IPS-15b (cell line): Measurements from ENCODE around the gene ZBTB4.

Source experiments
- H3K27me3 ChIP-seq: one replicate; pipeline ENCODE4 v1.6.1; 2013; ENCODE audit warnings: low read length; ENCODE audit not compliant: control insufficient read depth, insufficient read depth
- H3K36me3 ChIP-seq: one replicate; pipeline ENCODE4 v1.6.1; 2013; ENCODE audit warnings: low read length; ENCODE audit not compliant: control insufficient read depth, insufficient read depth
- H3K4me1 ChIP-seq: one replicate; pipeline ENCODE4 v1.6.1; 2013; ENCODE audit warnings: mild to moderate bottlenecking, low read length; ENCODE audit not compliant: control insufficient read depth, insufficient read depth
- H3K4me3 ChIP-seq: one replicate; pipeline ENCODE4 v1.5.1; 2013; ENCODE audit warnings: low read depth, low read length
- H3K9ac ChIP-seq: one replicate; pipeline ENCODE4 v1.6.1; 2013; ENCODE audit warnings: low read depth, mild to moderate bottlenecking, low read length
- H3K9me3 ChIP-seq: one replicate; pipeline ENCODE4 v1.6.1; 2013; ENCODE audit warnings: mild to moderate bottlenecking, low read length; ENCODE audit not compliant: control insufficient read depth, insufficient read depth

The ZBTB4 gene

DNA sequence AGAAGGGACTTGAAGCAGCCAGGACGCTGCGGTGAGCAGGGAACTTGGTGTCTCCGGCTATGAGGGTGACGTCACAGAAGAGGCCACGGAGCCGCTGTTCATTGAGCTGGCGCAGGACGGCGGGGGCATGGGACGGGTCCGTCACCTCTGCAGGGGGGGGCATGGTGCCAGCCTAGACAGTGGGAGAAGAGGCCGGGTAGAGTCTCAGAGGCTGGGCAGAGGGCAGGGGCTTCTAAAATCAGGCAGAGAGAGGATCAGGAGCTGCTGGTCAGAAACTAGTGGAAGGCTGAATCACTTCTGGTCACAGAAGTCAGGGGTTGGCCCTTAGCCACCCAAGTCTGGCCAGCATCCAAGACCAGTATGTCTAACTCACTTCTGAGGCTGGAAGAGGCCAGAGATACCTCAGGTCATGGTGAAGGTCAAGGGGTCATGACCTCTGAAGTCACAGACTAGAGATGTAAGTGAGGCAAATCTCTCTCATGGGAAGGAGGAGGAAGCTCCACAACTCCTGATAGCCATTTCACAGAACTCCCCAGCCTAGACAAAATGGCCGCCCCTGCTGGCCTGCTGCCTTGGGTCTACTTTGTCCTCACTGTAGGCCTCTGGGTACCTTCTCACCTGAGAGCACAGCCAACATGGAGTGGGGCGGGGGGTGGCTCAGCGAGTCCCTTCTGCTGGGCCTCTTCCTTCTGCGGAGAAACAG lies 12.6 kb downstream of the ZBTB4 start:
- no peaks in the 10 kb centered on the region for H3K27me3 ChIP-seq
- H3K4me1 ChIP-seq = no peaks in the 10 kb centered on the region
- H3K36me3 ChIP-seq = peaks cover 2% of the 10 kb centered on the region
- H3K9ac ChIP-seq = no peak overlapping the region
- no peaks in the 10 kb centered on the region for H3K9me3 ChIP-seq
- H3K4me3 ChIP-seq = no peak overlapping the region

DNA sequence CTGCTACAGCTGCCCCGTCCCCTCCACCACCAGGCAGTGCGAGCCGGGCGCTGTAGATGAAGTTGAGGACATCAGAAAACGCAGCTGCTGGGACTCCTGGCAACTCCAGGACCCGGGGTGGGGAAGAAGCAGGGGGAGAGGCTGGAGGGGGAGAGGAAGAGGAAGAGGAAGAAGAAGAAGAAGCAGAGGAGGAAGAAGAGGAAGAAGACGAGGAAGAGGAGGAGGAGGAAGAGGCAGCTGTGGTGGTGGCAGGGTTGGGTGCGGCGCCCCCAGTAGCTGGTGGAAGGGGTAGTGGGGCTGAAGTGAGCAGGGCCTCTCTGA lies 13.2 kb downstream of the ZBTB4 start:
- Histone ChIP-seq H3K36me3 (peaks cover 2% of the 10 kb centered on the region), H3K4me3 (no peak overlapping the region), H3K9ac (no peak overlapping the region), H3K4me1 (no peaks in the 10 kb centered on the region), H3K27me3 (no peaks in the 10 kb centered on the region), H3K9me3 (no peaks in the 10 kb centered on the region)

DNA sequence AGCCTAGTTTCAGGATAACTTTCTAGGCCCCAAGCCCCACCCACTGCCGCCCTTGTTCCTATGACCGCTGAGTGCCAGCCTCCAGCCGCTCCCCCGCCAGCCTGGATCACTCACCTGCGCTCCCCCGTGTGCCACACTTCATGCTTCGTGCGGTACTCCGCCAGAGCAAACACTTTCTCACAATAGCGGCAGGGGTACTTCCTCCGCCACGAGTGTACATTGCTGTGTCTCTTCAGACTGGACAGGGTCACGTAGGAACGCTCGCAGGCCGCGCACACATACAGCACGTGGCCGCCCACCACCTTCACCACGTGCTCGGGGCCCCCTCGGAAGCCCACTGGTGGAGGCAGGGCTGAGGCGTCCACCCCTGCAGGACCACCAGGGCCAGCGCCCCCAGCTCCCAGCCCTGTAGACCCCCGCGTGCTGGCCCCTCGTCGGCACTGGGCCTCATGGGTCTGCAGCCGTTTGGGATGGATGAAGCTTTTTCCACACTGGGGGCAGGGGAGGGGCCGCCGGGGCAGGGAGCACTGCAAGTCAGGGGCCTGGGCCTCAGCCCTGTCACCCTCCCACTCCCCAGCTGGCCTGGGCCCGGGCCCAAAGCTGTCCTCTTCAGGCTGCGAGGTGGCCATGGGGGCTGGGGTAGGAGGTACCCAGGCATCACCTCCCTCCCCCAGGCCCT lies 13.7 kb downstream of the ZBTB4 start:
- Histone ChIP-seq H3K4me3 (no peak overlapping the region), H3K9me3 (no peaks in the 10 kb centered on the region), H3K9ac (no peak overlapping the region), H3K36me3 (peaks cover 2% of the 10 kb centered on the region), H3K27me3 (peaks cover under 1% of the 10 kb centered on the region), H3K4me1 (peaks cover 4% of the 10 kb centered on the region)

DNA sequence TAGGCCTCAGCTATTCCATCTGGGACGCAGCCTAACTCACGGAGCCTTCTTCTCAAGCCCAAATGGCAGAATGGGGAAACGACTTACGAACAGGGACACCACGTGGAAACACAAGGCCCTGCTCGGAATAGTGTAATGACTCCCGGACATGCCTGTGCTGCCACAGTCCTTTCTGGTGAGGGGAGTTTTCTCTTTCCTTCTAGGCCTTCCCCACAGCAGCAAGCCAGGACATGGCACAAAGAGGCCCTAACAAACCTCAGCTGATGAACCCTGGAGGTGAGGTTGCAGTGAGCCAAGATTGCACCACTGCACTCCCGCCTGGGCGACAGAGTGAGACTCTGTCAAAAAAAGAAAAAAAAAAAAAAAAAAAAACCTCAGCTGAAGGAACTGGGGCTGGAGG lies 15.3 kb downstream of the ZBTB4 start:
- Histone ChIP-seq H3K27me3 (peaks cover 2% of the 10 kb centered on the region), H3K9me3 (no peaks in the 10 kb centered on the region), H3K4me3 (no peak overlapping the region), H3K9ac (no peak overlapping the region), H3K36me3 (peaks cover 2% of the 10 kb centered on the region), H3K4me1 (peaks cover 4% of the 10 kb centered on the region)

DNA sequence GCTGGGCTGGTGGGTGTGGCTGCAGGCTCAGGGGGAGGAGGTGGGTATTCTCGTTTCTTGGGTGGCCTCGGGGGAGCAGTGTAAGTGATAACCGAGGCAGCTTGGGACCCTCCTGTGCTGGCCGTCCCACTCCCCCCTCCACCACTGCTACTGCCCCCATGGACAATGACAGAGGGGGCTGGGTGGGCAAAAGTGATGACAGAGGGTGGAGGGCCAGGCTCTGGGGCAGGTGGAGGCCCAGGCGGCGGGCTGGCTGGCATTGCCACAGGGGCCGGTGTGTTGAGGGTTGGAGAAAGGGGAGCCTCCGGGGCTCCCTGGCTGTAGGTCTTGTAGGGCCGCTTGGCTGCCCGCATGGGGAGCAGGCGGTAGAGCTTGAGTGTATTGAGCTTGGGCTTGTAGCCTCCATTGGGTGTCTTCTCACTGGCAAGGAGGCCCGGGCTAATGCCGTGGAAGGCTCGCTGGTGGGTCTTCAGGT lies 16.0 kb downstream of the ZBTB4 start:
- peaks cover 2% of the 10 kb centered on the region for H3K36me3 ChIP-seq
- no peak overlapping the region for H3K4me3 ChIP-seq

DNA sequence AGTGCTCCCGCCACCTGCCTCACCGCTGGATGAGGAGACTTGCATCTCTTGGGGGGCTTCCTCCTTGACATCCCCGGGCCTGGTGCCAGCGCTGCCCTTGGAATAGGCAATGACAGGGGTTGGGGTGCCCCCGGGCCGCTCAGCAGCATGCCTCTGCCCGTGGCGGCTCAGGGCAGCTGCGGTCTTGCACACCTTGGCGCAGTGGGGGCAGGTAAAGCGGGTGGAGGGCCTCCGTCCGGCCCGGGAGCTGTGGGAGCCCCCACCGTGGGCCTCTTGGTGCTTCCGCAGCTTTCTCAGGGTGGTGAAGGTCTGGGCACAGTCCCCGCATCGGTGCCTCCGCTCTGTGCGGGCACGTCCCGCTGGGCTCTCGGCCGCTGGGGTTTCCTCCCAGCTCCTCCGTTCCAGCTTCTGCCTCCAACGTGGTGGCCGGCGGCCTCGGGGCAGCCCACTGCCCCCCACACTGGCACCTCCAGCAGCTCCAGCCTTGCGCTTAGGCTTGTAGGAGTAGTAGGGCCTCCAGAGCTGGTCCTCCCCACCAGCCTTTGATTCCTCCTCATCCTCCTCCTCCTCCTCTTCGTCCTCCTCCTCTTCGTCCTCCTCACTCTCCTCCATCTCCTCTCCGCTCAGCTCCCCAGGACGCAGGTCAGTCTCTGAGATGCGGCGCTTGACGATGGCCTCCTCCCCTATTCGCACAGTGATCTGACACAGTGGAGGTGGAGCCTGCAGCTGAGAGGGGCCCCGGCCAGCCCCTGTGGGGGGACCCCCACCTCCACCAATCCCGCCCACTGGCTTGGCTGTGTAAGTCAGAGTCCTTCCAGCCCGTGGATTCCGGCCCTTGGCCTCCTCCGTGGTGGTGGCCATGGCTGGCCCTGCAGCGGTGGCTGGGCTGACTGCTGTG lies 16.7 kb downstream of the ZBTB4 start:
- peaks cover 2% of the 10 kb centered on the region for H3K27me3 ChIP-seq
- H3K9ac ChIP-seq = no peak overlapping the region
- H3K36me3 ChIP-seq = peaks cover 2% of the 10 kb centered on the region

More for the DNA sequence above, 16.0 kb downstream of the ZBTB4 start:
- H3K4me1 ChIP-seq = peaks cover 4% of the 10 kb centered on the region
- no peaks in the 10 kb centered on the region for H3K9me3 ChIP-seq
- H3K27me3 ChIP-seq = peaks cover 2% of the 10 kb centered on the region
- no peak overlapping the region for H3K9ac ChIP-seq

DNA sequence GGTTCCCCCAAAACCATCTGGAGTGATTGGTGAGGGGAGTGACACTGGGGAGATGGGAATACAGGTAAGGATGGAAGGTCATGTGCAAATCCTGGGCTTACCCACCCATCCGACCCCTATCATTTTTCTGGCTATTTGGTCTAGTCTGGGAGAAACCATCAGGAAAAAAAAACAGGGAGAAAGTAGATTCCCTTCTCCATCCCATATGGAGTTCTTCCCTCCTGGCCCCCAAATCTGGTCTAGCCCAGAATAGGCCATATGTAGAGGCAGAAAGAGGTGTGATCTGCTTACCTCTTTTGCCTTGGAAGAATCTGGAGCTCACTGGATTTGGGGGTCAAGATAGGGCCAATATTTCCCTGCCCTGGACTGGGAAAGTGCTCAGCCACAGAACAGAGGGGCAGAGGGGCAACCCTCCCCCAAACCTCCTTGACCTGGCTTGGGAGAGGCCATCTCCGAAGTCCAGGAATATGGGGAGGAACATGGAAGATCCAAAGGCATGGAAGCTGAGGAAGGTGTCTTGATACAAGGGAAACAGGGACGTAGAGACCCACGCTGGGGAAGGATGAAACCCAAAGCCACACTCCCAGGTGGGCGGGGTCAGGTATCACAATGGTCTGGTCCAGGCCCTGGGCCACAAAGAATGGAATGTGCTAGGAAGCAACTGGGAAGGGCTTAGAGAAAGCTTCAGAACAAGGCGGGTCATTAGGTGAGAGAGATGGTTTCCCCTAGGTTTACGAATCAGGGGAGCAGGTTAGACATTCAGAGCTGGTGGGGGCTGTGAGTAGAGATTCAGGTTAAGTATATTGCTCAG lies 18.4 kb downstream of the ZBTB4 start:
- Histone ChIP-seq H3K27me3 (peaks cover 2% of the 10 kb centered on the region), H3K4me1 (peaks cover 4% of the 10 kb centered on the region), H3K4me3 (no peak overlapping the region), H3K9ac (no peak overlapping the region), H3K9me3 (no peaks in the 10 kb centered on the region), H3K36me3 (peaks cover 2% of the 10 kb centered on the region)

More for the DNA sequence above, 16.7 kb downstream of the ZBTB4 start:
- Histone ChIP-seq H3K4me3 (no peak overlapping the region), H3K4me1 (peaks cover 4% of the 10 kb centered on the region), H3K9me3 (no peaks in the 10 kb centered on the region)

DNA sequence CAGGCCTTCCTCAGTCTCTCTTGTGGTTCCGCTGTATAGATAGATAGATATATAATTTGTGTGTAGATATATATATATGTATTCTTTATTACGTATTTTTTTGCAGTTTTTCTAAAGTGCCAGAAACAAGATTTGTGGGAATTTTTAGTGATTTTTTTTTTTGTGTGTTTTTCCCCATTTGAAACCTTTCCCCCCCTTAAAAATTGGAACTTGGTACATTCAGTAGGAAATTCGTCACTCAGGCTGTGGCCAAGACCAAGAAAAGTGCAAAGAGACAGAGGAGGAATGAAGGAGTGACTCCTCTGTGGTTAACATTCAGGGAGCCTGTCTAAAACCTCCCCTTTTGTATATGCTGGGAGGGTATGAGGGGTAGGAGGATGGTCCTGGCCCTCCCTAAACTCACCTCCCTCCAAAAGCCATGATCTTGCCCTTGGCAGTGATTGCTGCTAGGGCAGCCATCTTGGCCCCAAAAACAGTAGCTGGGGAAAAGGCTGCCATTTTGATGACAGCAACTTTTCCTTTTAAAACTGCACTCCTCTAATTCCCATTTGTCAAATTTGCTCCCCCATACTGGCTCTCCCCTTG lies 19.4 kb downstream of the ZBTB4 start:
- no peak overlapping the region for H3K9ac ChIP-seq

DNA sequence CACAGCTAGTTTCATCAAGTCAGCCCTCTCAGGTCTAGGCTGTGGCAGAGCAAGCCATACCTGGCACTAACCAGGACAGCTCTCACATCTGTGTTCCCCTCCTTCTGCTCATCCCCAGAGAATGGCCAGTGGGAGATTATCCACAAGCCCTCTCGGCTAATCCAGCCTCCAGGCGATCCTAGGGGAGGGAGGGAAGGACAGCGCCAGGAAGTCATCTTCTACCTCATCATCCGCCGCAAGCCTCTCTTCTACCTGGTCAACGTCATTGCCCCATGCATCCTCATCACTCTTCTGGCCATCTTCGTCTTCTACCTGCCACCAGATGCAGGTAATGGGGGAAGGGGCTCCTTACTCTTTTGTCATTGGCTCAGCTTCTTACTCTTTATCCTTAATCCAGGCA lies 31.0 kb downstream of the ZBTB4 start:
- Histone ChIP-seq H3K4me1 (peaks cover 8% of the 10 kb centered on the region), H3K27me3 (peaks cover 21% of the 10 kb centered on the region), H3K36me3 (no peaks in the 10 kb centered on the region), H3K9ac (no peak overlapping the region), H3K4me3 (no peak overlapping the region), H3K9me3 (no peaks in the 10 kb centered on the region)

More for the DNA sequence above, 19.4 kb downstream of the ZBTB4 start:
- no peaks in the 10 kb centered on the region for H3K9me3 ChIP-seq
- H3K4me3 ChIP-seq = no peak overlapping the region
- H3K4me1 ChIP-seq = peaks cover 4% of the 10 kb centered on the region
- peaks cover 2% of the 10 kb centered on the region for H3K27me3 ChIP-seq
- H3K36me3 ChIP-seq = peaks cover 2% of the 10 kb centered on the region

DNA sequence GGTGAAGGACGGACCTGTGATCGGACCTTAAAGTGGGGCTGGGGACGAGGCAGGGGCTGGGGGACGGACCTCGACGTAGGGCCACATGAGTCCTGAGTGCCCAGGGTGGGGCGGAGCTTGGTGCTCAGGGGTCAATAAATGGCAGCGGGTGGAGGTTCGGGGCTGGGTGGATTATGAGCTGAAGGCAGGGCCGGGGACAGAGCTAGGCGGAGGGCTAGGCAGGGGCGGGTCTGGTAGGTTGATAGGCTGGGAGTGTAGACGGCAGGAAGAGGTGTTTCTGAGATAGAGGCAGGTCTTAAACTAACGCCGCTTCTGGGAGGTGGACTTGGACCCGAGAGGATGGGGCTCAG lies 33.8 kb downstream of the ZBTB4 start:
- Histone ChIP-seq H3K9me3 (no peaks in the 10 kb centered on the region), H3K9ac (no peak overlapping the region), H3K36me3 (peaks cover 2% of the 10 kb centered on the region), H3K4me3 (peak overlapping the region; percentile 58), H3K4me1 (peaks cover 12% of the 10 kb centered on the region), H3K27me3 (peaks cover 26% of the 10 kb centered on the region)
